Activated CD4-positive, alpha-beta T cell treated with anti-CD3 and anti-CD28 coated beads, Interleukin-2, amount 10 ng/mL, durations not matched to agents 7 days and 5 days (primary cell): ENCODE data around the gene PFKL. TPM values are rescaled to one million over a fixed set of nuclear protein-coding genes. Genes with fewer than 3 reads are reported as not detected.
A peak's percentile ranks its signal among the peaks of the same experiment; 100 is the strongest.
"Not testable (repeated sequence)": the region's sequence is repeated elsewhere in the genome, so short reads cannot be mapped to it uniquely, and the experiment has no call there.

Experiments
- CTCF ChIA-PET: fragments of 350-600 bp; sonication (Branson Sonifier 250); formaldehyde crosslinking; loops from one replicate; lab custom pipeline; 2021; ENCODE audit warnings: antibody characterized with exemption; lab: Charles Lee
- POLR2A ChIA-PET: fragments of 350-600 bp; sonication (Branson Sonifier 250); formaldehyde crosslinking; loops from one replicate; lab custom pipeline; 2021; ENCODE audit warnings: antibody characterized with exemption; lab: Charles Lee
- DNase-seq: peaks from one replicate; pipeline ENCODE4 v3.0.0-alpha.2; 2020
- H3K27ac Mint-ChIP-seq: one replicate; pipeline ENCODE4 v1.8.0; 2021; ENCODE audit warnings: mild to moderate bottlenecking, moderate library complexity, mixed read lengths
- H3K27me3 Mint-ChIP-seq: one replicate; pipeline ENCODE4 v1.8.0; 2021; ENCODE audit warnings: mixed read lengths
- H3K36me3 Mint-ChIP-seq: one replicate; pipeline ENCODE4 v1.8.0; 2021; ENCODE audit warnings: low read depth, mixed read lengths
- H3K4me1 Mint-ChIP-seq: one replicate; pipeline ENCODE4 v1.8.0; 2021; ENCODE audit warnings: mixed read lengths
- H3K4me3 Mint-ChIP-seq: one replicate; pipeline ENCODE4 v1.8.0; 2021; ENCODE audit warnings: mild to moderate bottlenecking, moderate library complexity, mixed read lengths
- H3K9me3 Mint-ChIP-seq: one replicate; pipeline ENCODE4 v1.8.0; 2021; ENCODE audit warnings: mixed read lengths
- total RNA-seq, 2 experiments: library from RNA; stranded (reverse); gene quantifications; one replicate each; pipeline ENCODE4 v1.2.3, GENCODE V29; 2021

PFKL gene
- total RNA-seq, 2 experiments from 2014 or later = 190 to 210 TPM

DNA sequence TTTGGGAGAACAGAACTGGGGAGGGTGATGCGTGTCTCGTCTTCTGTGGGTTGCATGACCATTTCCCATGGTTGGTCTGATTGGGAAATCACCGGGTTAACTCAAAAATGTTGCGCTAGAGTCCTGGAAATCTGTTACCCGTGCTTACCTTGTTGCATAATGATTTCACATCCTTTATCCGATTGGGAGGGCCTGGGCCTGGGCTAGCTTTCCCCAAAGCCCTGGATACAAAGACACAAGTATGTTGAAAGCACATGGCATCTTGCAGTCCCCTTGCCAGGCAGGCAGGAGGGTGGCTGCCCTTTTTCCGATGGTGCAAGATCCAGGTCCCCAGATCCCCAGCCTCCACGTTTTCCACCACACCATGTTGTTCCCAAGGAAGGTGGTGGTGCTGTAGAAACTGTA, 54.1 kb downstream of the PFKL start:
- DNase-seq = no peak
- H3K4me3 Mint-ChIP-seq = peak overlapping the region; percentile 73
- peaks cover 8% of the 10 kb centered on the region for H3K27me3 Mint-ChIP-seq
- peaks cover 54% of the 10 kb centered on the region for H3K4me1 Mint-ChIP-seq
- CTCF ChIA-PET = interaction anchor here (0.7 to 2.1 kb wide), 5 partner anchors 9 to 75 kb away, joined by 4 to 7 read pairs (median 6); no protein-coding TSS in a partner anchor
- peaks cover 2% of the 10 kb centered on the region for H3K9me3 Mint-ChIP-seq
- H3K36me3 Mint-ChIP-seq = peaks cover 32% of the 10 kb centered on the region
- H3K27ac Mint-ChIP-seq = peak overlapping the region; percentile 88
- POLR2A ChIA-PET = no interaction called here

DNA sequence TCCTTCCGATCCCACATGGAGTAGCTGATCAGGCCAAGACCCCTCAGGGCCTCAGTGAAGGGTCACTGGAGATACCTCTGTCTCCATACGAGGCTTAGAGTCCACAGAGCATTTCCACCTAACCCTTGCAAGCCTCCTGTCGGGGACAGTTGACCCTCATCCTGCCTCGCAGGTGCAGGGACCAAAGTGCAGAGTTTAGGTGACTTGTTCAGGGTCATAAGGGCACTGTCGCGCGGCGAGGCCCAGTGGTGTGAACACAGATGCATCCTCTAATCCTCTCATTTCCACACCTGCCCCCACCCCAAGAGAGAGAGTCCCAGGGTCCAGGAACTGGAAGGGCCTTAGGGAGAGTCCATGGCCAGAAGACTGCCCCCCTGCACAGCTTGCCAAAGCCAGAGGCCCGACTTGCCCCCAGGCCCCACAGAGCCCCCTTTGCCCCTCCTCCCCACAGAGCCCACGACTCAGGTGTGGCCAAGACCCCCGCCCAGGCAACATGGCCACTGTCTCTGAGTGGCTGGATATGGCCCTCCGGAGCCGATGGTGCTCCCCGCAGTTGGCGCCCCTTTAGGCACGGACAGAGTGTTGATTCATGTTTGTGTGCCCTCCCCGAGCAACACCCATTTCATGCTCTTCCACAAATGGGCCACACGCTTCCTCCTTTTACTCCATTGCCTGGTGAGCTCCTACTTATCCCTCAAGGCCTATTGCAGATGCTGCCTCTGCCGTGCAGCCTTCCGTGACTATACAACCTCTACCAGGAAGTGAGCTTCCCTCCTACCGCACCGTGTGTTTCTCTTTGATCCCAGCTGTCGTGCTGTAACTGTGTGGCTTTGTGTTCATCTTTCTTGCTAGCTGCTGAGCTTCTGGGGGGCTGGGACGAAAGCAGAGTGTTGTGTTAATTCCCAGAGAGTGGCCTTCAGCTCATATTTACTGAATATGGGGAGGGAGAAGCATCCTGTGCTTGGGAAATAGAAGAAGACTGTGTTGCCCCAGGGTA, 55.2 kb downstream of the PFKL start:
- ChIA-PET POLR2A (no interaction called here), CTCF (no interaction called here)
- H3K9me3 Mint-ChIP-seq = peaks cover 2% of the 10 kb centered on the region
- peak; percentile 59 for DNase-seq
- peak overlapping the region; percentile 82 for H3K27ac Mint-ChIP-seq
- peaks cover 4% of the 10 kb centered on the region for H3K27me3 Mint-ChIP-seq
- H3K4me3 Mint-ChIP-seq = peak overlapping the region; percentile 73
- peaks cover 56% of the 10 kb centered on the region for H3K4me1 Mint-ChIP-seq
- peaks cover 32% of the 10 kb centered on the region for H3K36me3 Mint-ChIP-seq

DNA sequence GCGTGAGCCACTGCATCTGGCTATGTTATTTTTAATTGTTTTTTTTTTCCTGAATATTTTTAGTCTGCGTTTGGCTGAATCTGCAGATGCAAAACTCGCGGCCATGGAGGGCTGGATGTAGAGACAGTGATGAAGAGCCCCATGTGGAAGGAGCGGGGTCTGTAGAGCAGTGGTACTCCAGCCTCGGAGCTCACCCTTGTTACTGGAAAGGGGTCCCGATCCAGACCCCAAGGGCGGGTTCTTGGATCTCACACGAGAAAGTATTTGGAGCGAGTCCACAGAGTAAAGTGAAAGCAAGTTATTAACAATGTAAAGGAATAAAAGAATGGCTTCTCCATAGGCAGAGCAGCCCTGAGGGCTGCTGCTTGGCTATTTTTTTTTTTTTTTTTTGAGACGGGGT, 56.3 kb downstream of the PFKL start:
- Mint-ChIP-seq H3K36me3 (peaks cover 32% of the 10 kb centered on the region), H3K27me3 (peaks cover 2% of the 10 kb centered on the region), H3K27ac (no peak overlapping the region), H3K4me1 (peaks cover 57% of the 10 kb centered on the region), H3K4me3 (no peak overlapping the region), H3K9me3 (peaks cover 2% of the 10 kb centered on the region)
- ChIA-PET CTCF (no interaction called here), POLR2A (no interaction called here)
- DNase-seq = no peak

DNA sequence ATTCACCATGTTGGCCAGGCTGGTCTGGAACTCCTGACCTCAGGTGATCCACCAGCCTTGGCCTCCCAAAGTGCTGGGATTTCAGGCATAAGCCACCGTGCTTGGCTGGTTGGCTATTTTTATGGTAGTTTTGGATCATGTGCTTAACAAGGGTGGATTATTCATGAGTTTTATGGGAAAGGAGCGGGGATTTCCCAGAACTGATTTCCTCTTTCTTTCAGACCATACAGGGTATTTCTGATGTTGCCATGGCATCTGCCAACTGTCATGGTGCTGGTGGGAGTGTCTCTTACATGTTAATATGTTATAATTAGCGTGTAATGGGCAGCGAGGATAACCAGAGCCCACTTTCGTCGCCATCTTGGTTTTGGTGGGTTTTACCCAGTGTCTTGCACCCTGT, 56.8 kb downstream of the PFKL start:
- peaks cover 55% of the 10 kb centered on the region for H3K4me1 Mint-ChIP-seq
- POLR2A ChIA-PET = no interaction called here
- no peak overlapping the region for H3K4me3 Mint-ChIP-seq
- DNase-seq = no peak
- H3K36me3 Mint-ChIP-seq = peaks cover 32% of the 10 kb centered on the region
- CTCF ChIA-PET = no interaction called here
- H3K27ac Mint-ChIP-seq = no peak overlapping the region
- H3K9me3 Mint-ChIP-seq = peaks cover 2% of the 10 kb centered on the region
- H3K27me3 Mint-ChIP-seq = no peaks in the 10 kb centered on the region

DNA sequence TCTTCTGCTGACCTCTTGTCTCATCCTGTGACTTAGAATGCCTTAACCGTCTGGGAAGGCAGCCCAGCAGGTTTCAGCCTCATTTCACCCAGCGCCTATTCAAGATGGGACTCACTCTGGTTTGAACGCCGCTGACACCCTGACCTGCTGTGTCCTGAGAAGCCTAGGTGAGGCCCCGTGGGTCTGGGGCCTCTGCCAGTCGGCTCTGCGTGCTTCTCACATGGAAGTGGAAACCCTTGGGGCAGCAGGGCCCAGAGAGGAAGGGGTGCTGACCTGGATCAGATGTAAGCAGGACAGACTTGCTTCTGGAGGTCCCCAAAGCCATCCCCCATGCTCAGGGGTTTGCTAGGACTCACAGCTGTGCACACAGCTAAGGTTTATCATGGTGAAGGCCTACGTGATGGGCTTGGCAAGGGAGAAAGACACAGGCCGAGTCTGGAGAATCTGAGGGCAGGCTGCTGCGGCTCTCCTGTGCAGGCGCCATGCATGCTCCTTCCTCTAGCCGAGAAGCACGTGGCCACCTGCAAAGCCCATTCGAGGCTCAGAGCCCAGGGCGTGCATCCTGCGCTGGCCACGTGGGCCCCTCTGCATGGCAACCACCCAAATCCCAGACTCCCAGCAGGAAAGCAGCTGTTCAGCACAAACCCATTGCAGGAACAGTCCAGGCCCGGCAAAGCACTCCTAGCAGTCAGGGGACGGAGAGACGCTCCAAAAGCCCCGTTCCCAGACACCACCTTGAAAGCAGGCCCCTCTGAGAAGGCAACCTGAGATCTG, 57.4 kb downstream of the PFKL start:
- peaks cover 50% of the 10 kb centered on the region for H3K4me1 Mint-ChIP-seq

DNA sequence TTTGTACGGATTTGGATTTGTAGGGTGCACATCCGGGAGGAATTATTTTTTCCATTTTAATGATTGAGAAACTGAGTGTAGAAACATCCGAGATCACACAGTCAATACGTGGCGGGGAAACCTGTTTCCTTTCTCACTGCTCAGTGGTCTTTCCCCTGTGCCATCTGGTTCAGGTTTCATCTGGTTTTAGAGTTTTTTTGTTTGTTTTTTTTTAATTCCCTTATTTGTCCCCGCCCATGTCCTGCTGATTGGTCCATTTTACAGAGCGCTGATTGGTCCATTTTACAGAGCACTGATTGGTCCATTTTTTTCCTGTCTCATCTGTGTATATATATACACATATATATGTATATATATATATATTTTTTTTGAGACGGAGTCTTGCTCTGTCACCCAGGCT, 59.5 kb downstream of the PFKL start:
- POLR2A ChIA-PET = no interaction called here
- Mint-ChIP-seq H3K36me3 (peaks cover 40% of the 10 kb centered on the region), H3K4me3 (no peak overlapping the region), H3K9me3 (peaks cover 9% of the 10 kb centered on the region), H3K27me3 (no peaks in the 10 kb centered on the region), H3K27ac (no peak overlapping the region), H3K4me1 (peaks cover 28% of the 10 kb centered on the region)
- DNase-seq = no peak
- CTCF ChIA-PET = no interaction called here

More for the DNA sequence above, 57.4 kb downstream of the PFKL start:
- Mint-ChIP-seq H3K4me3 (no peak overlapping the region), H3K9me3 (peaks cover 2% of the 10 kb centered on the region), H3K27me3 (no peaks in the 10 kb centered on the region), H3K27ac (no peak overlapping the region), H3K36me3 (peaks cover 32% of the 10 kb centered on the region)
- no peak for DNase-seq
- ChIA-PET CTCF (interaction anchor here (1.6 kb wide), 1 partner anchor 15 kb away, joined by 3 read pairs; no protein-coding TSS in a partner anchor), POLR2A (no interaction called here)

DNA sequence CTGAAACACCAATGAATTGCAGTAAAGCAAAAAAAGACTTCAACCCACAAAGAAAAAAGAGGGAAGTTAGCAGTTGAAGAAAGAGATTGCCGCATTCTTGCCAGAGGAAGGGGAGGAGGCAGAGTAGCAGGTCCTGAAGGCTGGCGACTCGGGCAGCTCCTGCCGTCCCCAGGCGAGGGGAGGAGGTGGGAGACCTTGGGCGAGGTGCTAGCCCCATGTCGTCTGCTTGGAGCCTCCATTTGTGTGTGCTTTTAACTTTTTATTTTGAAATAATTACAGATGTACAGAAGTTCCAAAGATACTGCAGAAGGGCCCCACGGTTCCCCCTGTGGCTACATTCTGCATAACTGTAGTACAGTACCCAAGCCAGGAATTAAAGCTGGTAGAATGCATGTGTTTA, 60.3 kb downstream of the PFKL start:
- ChIA-PET CTCF (interaction anchor here (1.1 to 1.3 kb wide), 2 partner anchors 8 to 189 kb away, joined by 3 to 4 read pairs; no protein-coding TSS in a partner anchor), POLR2A (no interaction called here)
- no peaks in the 10 kb centered on the region for H3K27me3 Mint-ChIP-seq
- H3K9me3 Mint-ChIP-seq = peaks cover 9% of the 10 kb centered on the region
- H3K4me3 Mint-ChIP-seq = no peak overlapping the region
- no peak overlapping the region for H3K27ac Mint-ChIP-seq
- DNase-seq = no peak
- peaks cover 21% of the 10 kb centered on the region for H3K4me1 Mint-ChIP-seq
- H3K36me3 Mint-ChIP-seq = peaks cover 35% of the 10 kb centered on the region

DNA sequence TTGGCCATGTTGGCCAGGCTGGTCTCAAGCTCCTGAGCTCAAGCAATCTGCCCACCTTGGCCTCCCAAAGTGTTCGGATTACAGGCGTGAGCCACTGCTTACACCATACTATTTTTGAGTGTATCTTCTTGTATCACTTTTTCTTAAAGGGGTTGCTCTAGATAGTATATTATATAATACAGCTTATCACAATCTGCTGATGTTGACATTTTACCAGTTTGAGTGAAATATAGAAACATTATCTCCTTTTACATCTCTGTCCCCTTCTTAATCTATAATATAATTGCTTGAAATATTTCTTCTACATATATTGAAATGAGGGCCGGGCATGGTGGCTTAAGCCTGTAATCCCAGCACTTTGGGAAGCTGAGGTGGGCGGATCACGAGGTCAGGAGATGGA, 62.0 kb downstream of the PFKL start:
- H3K27ac Mint-ChIP-seq, H3K27me3 Mint-ChIP-seq, H3K4me3 Mint-ChIP-seq, H3K9me3 Mint-ChIP-seq, CTCF ChIA-PET, POLR2A ChIA-PET, H3K4me1 Mint-ChIP-seq, DNase-seq: not testable (repeated sequence)
- H3K36me3 Mint-ChIP-seq = peaks cover 23% of the 10 kb centered on the region

DNA sequence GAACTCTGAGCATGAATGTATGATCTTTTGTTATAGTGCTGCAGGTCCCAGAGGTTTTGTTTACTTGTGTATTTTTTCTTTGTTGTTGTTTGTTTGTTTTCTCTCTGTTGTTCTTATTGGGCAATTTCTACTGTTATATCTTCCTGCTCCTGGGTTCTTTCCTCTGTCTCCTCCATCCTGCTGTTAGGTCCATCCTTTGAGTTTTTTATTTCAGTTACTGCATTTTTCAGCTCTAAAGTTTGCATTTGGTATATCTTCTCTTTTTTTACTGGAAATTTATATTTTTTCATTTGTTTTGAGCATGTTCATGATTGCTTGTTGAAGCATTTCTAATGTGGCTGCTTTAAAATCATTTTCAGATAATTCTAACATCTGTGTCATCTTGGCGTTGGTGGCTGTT, 63.4 kb downstream of the PFKL start:
- H3K4me3 Mint-ChIP-seq = no peak overlapping the region
- H3K4me1 Mint-ChIP-seq = peaks cover 4% of the 10 kb centered on the region
- ChIA-PET CTCF (interaction anchor here (1.3 kb wide), 1 partner anchor 9 kb away, joined by 4 read pairs; no protein-coding TSS in a partner anchor), POLR2A (no interaction called here)
- H3K27ac Mint-ChIP-seq = no peak overlapping the region
- DNase-seq = no peak
- peaks cover 8% of the 10 kb centered on the region for H3K9me3 Mint-ChIP-seq
- H3K27me3 Mint-ChIP-seq = no peaks in the 10 kb centered on the region
- peaks cover 13% of the 10 kb centered on the region for H3K36me3 Mint-ChIP-seq

DNA sequence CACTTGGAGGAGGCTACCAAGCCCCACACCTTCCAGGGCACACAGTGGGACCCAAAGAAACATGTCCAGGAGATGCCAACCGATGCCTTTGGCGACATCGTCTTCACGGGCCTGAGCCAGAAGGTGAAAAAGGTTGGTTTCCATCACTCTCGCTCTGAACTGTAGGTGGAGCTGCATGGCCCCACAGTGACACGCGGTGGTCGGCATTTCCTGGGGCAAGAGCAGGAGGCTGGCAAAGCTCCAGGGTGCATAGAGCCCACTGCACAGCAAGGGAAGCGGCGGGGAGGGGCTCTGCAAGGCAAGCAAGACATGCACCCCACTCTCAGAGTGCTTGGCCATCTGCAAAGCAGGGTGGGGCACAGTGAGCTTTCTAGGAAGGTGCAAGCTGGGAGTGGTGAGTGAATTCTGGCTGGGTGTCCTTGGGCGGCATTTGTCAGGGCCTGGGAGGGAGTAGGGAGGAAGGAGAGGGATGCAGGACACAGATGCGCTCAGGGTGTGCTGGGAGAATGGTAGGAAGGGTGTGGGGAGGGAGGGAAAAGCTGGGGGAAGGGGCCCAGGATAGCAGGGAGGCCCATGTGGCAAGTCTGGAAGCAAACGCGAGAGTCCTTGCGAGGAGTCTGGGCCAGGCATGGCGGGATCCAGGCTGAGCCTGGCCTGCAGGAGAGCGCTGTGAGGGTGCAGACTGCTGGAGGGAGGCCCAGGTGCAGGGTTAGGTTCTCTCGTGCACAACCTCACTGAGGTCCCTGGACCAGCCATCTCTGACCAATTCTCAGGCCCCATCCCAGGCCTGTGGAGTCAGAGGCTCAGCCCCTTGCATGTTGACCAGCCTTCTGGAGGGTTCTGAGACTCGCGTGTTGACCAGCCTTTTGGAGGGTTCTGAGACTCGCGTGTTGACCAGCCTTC, 64.5 kb downstream of the PFKL start:
- no peaks in the 10 kb centered on the region for H3K27me3 Mint-ChIP-seq
- DNase-seq = no peak
- H3K36me3 Mint-ChIP-seq = peaks cover 8% of the 10 kb centered on the region
- no peak overlapping the region for H3K27ac Mint-ChIP-seq
- ChIA-PET POLR2A (no interaction called here), CTCF (interaction anchor here (1.3 kb wide), 1 partner anchor 8 kb away, joined by 4 read pairs; no protein-coding TSS in a partner anchor)
- peaks cover 4% of the 10 kb centered on the region for H3K4me1 Mint-ChIP-seq
- peaks cover 8% of the 10 kb centered on the region for H3K9me3 Mint-ChIP-seq
- H3K4me3 Mint-ChIP-seq = no peak overlapping the region

DNA sequence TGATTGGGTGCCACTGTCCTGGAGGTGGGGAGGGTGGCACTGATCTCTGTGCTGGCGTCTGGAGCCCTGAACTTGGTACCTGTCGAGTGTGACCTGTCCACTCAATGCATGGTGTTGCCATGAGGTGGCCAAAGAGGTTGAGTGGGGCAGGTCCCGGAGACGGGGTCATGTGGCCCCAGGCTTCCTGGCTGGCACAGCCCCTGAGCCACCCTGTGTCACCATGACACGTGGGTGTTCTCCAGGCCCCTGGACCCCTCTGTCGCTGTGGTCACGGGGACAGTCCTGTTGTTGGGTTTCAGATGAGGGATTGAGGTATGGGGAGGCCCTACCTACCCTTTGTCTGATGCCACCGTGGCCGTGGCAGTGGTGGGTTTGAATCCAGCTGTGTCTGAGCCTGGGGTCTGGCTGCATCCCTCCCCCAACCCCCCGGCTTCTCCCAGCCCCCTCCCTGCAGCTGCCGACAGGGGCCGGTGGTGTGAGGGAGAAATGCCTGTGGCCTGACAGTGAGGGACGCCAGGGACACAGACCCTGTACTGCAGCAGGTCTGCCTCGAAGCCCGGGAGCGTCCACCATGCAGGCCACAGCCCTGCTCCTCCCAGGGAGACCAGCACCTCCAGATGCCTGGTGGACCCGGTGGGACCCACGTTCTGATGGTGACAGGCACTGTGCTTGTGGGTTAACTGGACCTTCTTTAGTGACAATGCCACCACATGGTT, 65.6 kb downstream of the PFKL start:
- H3K4me3 Mint-ChIP-seq = no peak overlapping the region
- POLR2A ChIA-PET = no interaction called here
- peaks cover 8% of the 10 kb centered on the region for H3K9me3 Mint-ChIP-seq
- no peaks in the 10 kb centered on the region for H3K4me1 Mint-ChIP-seq
- H3K36me3 Mint-ChIP-seq = peaks cover 8% of the 10 kb centered on the region
- no peaks in the 10 kb centered on the region for H3K27me3 Mint-ChIP-seq
- no peak for DNase-seq
- CTCF ChIA-PET = no interaction called here
- H3K27ac Mint-ChIP-seq = no peak overlapping the region
